GM12892 (cell line): ENCODE data around the gene ZDHHC1.

Source experiments
- POLR2A ChIP-seq: IDR thresholded peaks from 2 replicates; pipeline ENCODE4 v1.6.1; 2011; ENCODE audit warnings: low read depth, low read length, control low read depth
- TAF1 ChIP-seq: IDR thresholded peaks from 2 replicates; pipeline ENCODE4 v1.6.1; 2011; ENCODE audit warnings: low read depth, mild to moderate bottlenecking, control low read depth, low read length, borderline replicate concordance

DNA sequence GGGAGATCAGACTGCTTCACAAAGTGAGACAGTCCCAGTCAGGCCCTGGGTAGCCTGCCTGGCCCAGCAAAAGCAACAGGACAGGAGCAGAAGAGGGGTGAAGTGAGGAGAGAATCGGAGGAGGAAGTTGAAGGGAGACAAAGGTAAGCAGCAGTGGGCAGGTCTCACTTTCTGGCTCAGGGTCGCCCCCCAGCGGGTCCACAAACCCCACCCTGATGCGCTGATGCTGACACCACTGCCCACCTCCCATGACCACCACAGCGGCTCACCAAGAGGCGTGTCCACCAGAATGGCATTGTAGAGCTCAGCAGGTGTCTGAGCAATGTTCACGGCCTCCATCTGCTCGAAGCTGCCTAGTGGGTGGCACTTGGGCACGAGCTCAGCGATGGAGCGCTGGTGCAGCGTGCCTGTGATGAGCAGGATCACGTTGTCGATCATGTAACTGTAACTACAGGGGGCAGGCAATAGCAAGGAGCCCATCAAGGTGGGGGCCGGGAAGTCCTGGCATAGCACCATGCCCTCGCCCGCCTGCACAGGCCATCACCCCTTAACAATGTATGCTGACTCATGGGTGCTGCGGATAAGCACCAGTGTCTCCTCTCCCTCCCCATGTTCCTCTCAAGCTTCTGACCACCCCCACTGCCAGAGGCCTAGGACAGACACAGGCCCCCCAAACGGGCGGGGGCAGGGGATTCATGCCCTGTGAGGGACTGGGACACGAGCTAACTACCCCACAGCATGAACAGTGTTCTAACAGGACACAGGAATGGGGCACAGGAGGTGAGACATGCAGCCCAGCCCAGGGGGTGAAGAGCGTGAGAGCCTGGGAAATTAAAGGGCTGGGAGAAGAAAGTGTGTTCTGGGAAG is 28.2 kb upstream of the ZDHHC1 start:
- no peak for TF ChIP-seq POLR2A
- no peak for TF ChIP-seq TAF1
